Lung (tissue), 12 donors: ENCODE data around the gene NSUN4. TPM values are rescaled to one million over a fixed set of nuclear protein-coding genes. Genes with fewer than 3 reads are reported as not detected.

Experiments used
- ATAC-seq: fragments of 200-7000 bp; cut with Tn5 transposase; one replicate; pipeline ENCODE4 v1.9.1; 2020; ENCODE audit warnings: moderate number of reproducible peaks; ENCODE audit not compliant: insufficient read depth, low FRiP score
- DNase-seq, 3 donors: peaks; one replicate each; pipeline ENCODE4 v3.0.0-alpha.2; 2013 to 2017
- H3K27ac ChIP-seq, 2 donors: one replicate each; pipeline ENCODE4 v1.5.1; 2013; ENCODE audit warnings: mild to moderate bottlenecking in 2 of 2, moderate library complexity in 2 of 2, control low read depth in 1 of 2, inconsistent platforms in 1 of 2, low read depth in 1 of 2, low read length in 1 of 2
- H3K27me3 ChIP-seq, 3 donors: one replicate each; pipeline ENCODE4 v1.5.1; 2013; ENCODE audit warnings: low read length in 2 of 3; ENCODE audit not compliant: control insufficient read depth in 3 of 3, insufficient read depth in 3 of 3
- H3K36me3 ChIP-seq, 4 donors: one replicate each; pipeline ENCODE4 v1.5.1; 2013; ENCODE audit warnings: low read length in 4 of 4, mild to moderate bottlenecking in 1 of 4, moderate library complexity in 1 of 4; ENCODE audit not compliant: control insufficient read depth in 4 of 4, insufficient read depth in 4 of 4
- H3K4me1 ChIP-seq, 5 donors: one replicate each; pipeline ENCODE4 v1.5.1; 2013; ENCODE audit warnings: low read length in 5 of 5, mild to moderate bottlenecking in 2 of 5, moderate library complexity in 1 of 5; ENCODE audit not compliant: control insufficient read depth in 5 of 5, insufficient read depth in 5 of 5
- H3K4me3 ChIP-seq: one replicate; pipeline ENCODE4 v1.5.1; 2013; ENCODE audit warnings: mild to moderate bottlenecking, control low read depth, moderate library complexity
- H3K9ac ChIP-seq, 2 donors: one replicate each; pipeline ENCODE4 v1.5.1; 2013; ENCODE audit warnings: low read length in 2 of 2, control low read depth in 1 of 2; ENCODE audit not compliant: insufficient read depth in 1 of 2
- H3K9me3 ChIP-seq, 4 donors: one replicate each; pipeline ENCODE4 v1.5.1; 2013; ENCODE audit warnings: low read length in 3 of 4, mild to moderate bottlenecking in 1 of 4, moderate library complexity in 1 of 4; ENCODE audit not compliant: control insufficient read depth in 4 of 4, insufficient read depth in 3 of 4
- CTCF ChIP-seq: IDR thresholded peaks from 2 replicates; pipeline ENCODE4 v1.5.1; 2012; ENCODE audit warnings: mild to moderate bottlenecking; ENCODE audit errors: control extremely low read depth, extremely low read depth
- WGBS, 2 donors: extraction: QIAGEN DNeasy Blood & Tissue Kit; methylation state at CpG; one replicate each; pipeline ENCODE4 v1.1.7; 2013; 5-methylcytosine and 5-hydroxymethylcytosine counted together
- polyA plus RNA-seq, 2 donors: library from polyadenylated mRNA; stranded (reverse); fragments of 200-250 nt; gene quantifications; one replicate each; pipeline ENCODE4 v1.2.1, GENCODE V29; 2013
- total RNA-seq, 2 donors: library from RNA; depleted of rRNA in 1 of 2; stranded (reverse); fragments of >200 nt in 1 of 2; gene quantifications; one replicate each; pipeline ENCODE4 v1.2.1, GENCODE V29; 2014 to 2021
- donor health status: control.
- donor health status: control.
- donor health status: Bipolar disorder and iron deficiency.
- donor health status: healthy.
- donor health status: DM: yes; HTN: yes; CAD: no.

The NSUN4 gene
- total and polyA plus RNA-seq, 4 donors = 11.2 to 29.3 (median 23.4) TPM

GRCh38 chr1:46302641-46303037, 38.0 kb upstream of the NSUN4 start:
- TF ChIP-seq CTCF = no peak
- Histone ChIP-seq H3K27me3 (no peaks in the 10 kb centered on the region), H3K36me3 (peaks cover 0 to 5% (median 2%) of the 10 kb centered on the region in 4 donors), H3K9ac (peak overlapping the region; percentile 76 to 98), H3K4me1 (peaks cover 13 to 27% (median 15%) of the 10 kb centered on the region in 5 donors), H3K4me3 (peak overlapping the region; percentile 94), H3K27ac (peak overlapping the region; percentile 93 to 99), H3K9me3 (no peaks in the 10 kb centered on the region)
- 1 to 2% methylated on average over 32 of the region's 32 CpGs for WGBS, 2 donors
- ATAC-seq (peak; percentile 25), DNase-seq (peak in 1 of 3 donors; percentile 57)

- WGBS, 2 donors = 0 to 1% methylated on average over 58 to 61 of the region's 61 CpGs
- DNase-seq (peak; percentile 96 to 98 (median 97)), ATAC-seq (peak; percentile 94)
- H3K9ac ChIP-seq = peak within 1 kb of the TSS; percentile 95 to 98
- peaks cover 0 to 3% (median 0%) of the 10 kb centered on the region in 4 donors for H3K36me3 ChIP-seq
- no peaks in the 10 kb centered on the region for H3K9me3 ChIP-seq
- TF ChIP-seq CTCF = no peak
- peak within 1 kb of the TSS; percentile 94 for H3K4me3 ChIP-seq
- H3K27me3 ChIP-seq = no peaks in the 10 kb centered on the region
- H3K27ac ChIP-seq = peak within 1 kb of the TSS; percentile 93 to 99
- H3K4me1 ChIP-seq = peaks cover 13 to 27% (median 14%) of the 10 kb centered on the region in 5 donors
These were observed 37.4 kb upstream of the NSUN4 start, which contains the start of the genes LRRC41 and UQCRH for GRCh38 chr1:46303038-46303871. TSS of gene LRRC41 (minus strand) at chr1:46303616. CDS start at chr1:46303322, 294 bp downstream. TSS of gene UQCRH (plus strand) at chr1:46303698. CDS start at chr1:46303767, 69 bp downstream.

GRCh38 chr1:46303872-46304326, 36.7 kb upstream of the NSUN4 start:
- H3K4me3 ChIP-seq = peak overlapping the region; percentile 68
- H3K36me3 ChIP-seq = peaks cover 0 to 3% (median 0%) of the 10 kb centered on the region in 4 donors
- H3K27me3 ChIP-seq = no peaks in the 10 kb centered on the region
- DNase-seq (peak in 1 of 3 donors; percentile 19), ATAC-seq (no peak)
- 0 to 1% methylated on average over 14 of the region's 14 CpGs for WGBS, 2 donors
- peak overlapping the region; percentile 93 to 99 for H3K27ac ChIP-seq
- no peaks in the 10 kb centered on the region for H3K9me3 ChIP-seq
- H3K9ac ChIP-seq = peak overlapping the region; percentile 95 to 98
- no peak for TF ChIP-seq CTCF
- peaks cover 9 to 27% (median 14%) of the 10 kb centered on the region in 5 donors for H3K4me1 ChIP-seq
